ENCODE results near the gene HAPLN2. TPM values are rescaled to one million over a fixed set of nuclear protein-coding genes. Genes with fewer than 3 reads are reported as not detected.

HAPLN2 gene
- total and polyA plus RNA-seq, 2 of the 4 experiments (the other 2 are of a cell fraction), result not detected

- Histone ChIP-seq H3K4ac (ENCODE audit: low read depth, low read length) (peak overlapping the region; percentile 97), H3K14ac (replicated peaks; ENCODE audit: low read depth, low read length) (peak overlapping the region; percentile 85), H3K4me2 (ENCODE audit: low read depth, low read length) (peak overlapping the region; percentile 37), H3K56ac (ENCODE audit: extremely low read depth, insufficient read depth, low read length) (peak overlapping the region; percentile 40), H3K9me3 (ENCODE audit: control insufficient read depth, insufficient read depth, low read length) (no peaks in the 10 kb centered on the region), H4K91ac (ENCODE audit: insufficient read depth, low read depth, low read length) (peak overlapping the region; percentile 87), H4K8ac (ENCODE audit: low read depth in 2 of 2, low read length in 2 of 2) (peak overlapping the region; percentile 6 to 78; a peak in 3 of 4 replicates), H3K23ac (ENCODE audit: low read depth, low read length) (peak overlapping the region; percentile 94; the same call in 1 of the 2 replicates), H4K20me1 (ENCODE audit: insufficient read depth, low read length) (0 out of 2 replicates have a peak, but pooled peaks cover under 1% of the 10 kb centered on the region), H3K9me1 (ENCODE audit: insufficient read depth, low read length) (peaks cover 22% of the 10 kb centered on the region), H2AFZ (replicated peaks; ENCODE audit: low read length, poor library complexity) (peak overlapping the region; percentile 90), H2BK20ac (ENCODE audit: low read depth, low read length) (peak overlapping the region; percentile 91), H3K4me1 (ENCODE audit: control insufficient read depth, insufficient read depth, low read length) (peaks cover 48% of the 10 kb centered on the region), H2AK9ac (replicated peaks; ENCODE audit: low read depth, low read length, poor library complexity) (peak overlapping the region; percentile 94), H4K5ac (ENCODE audit: low read depth, low read length) (peak overlapping the region; percentile 50), H3K18ac (ENCODE audit: low read depth, low read length) (peak overlapping the region; percentile 39), H3K36me3 (ENCODE audit: control insufficient read depth, insufficient read depth, low read length) (no peaks in the 10 kb centered on the region), H2BK5ac (ENCODE audit: low read depth, low read length, poor library complexity, severe bottlenecking) (peak overlapping the region; percentile 91), H3K27me3 (ENCODE audit: control insufficient read depth, insufficient read depth, low read length) (peaks cover 20% of the 10 kb centered on the region), H2AK5ac (ENCODE audit: low read depth, low read length) (peak overlapping the region; percentile 98), H2BK120ac (ENCODE audit: low read depth, low read length) (peak overlapping the region; percentile 96), H3K9ac (ENCODE audit: low read depth, low read length) (peak overlapping the region; percentile 21; the same call in 1 of the 2 replicates), H3K4me3 (ENCODE audit: insufficient read depth, low read depth, low read length) (no peak overlapping the region), H2BK15ac (ENCODE audit: low read depth, low read length) (peak overlapping the region; percentile 50; the same call in 2 of the 3 replicates), H3K27ac (ENCODE audit: insufficient read depth, low read length) (peak overlapping the region; percentile 69), H3K79me1 (ENCODE audit: low read depth in 1 of 2, low read length in 2 of 2) (peaks cover 0 to 28% of the 10 kb centered on the region in 2 experiments; a peak in 2 of 4 replicates)
- dilution Hi-C loops (cut with HindIII; ENCODE audit: low sequenced_read_pairs, unreplicated experiment) (no loop called here), in situ Hi-C loops (cut with MboI; ENCODE audit: low sequenced_read_pairs) (loop anchor here (5.0 kb wide), 1 partner anchor 38 kb away; no protein-coding TSS in a partner anchor), intact Hi-C loops (cut with micrococcal nuclease) (loop anchor here (1.0 kb wide), 1 partner anchor 18 kb away; no protein-coding TSS in a partner anchor)
- WGBS, 2 experiments (ENCODE audit: extremely low coverage in 2 of 2, insufficient read length in 1 of 2), result 19% methylated on average over 6 of the region's 38 CpGs; no CpG with 5 or more reads in 1 of the 2 experiments
- ATAC-seq (ENCODE audit: low read depth) (peak; percentile 77), DNase-seq (peak; percentile 98)
- POLR2A ChIA-PET (ENCODE audit: unreplicated experiment), result interaction anchor here (2.8 kb wide), 1 partner anchor 16 kb away, joined by 29 read pairs; the partner anchor contains the start of gene NES
- CTCF ChIA-PET, result interaction anchor here (0.6 to 2.0 kb wide), 9 partner anchors 16 to 274 kb away, joined by 3 to 25 read pairs (median 4); partner anchors contain the start of genes BCAN and NES
- no TSS peak for BruUV-seq (replicated peaks)
- TF ChIP-seq MAFK (IDR thresholded peaks at IDR 0.05; ENCODE audit: low read depth, low read length), result no peak
- peak; percentile 87 for TF ChIP-seq FOS (IDR thresholded peaks at IDR 0.05; ENCODE audit: low read depth, low read length)
- no peak for TF ChIP-seq RFX5 (IDR thresholded peaks at IDR 0.05; ENCODE audit: low read depth, low read length)
- peak; percentile 45; the same call in 1 of the 2 replicates for TF ChIP-seq NFE2L2 (IDR thresholded peaks at IDR 0.05; ENCODE audit: low read depth, low read length)
- peak; percentile 48 for TF ChIP-seq RCOR1 (IDR thresholded peaks at IDR 0.05; ENCODE audit: insufficient replicate concordance, low read length)
- TF ChIP-seq POLR2A (IDR thresholded peaks at IDR 0.05; ENCODE audit: low read depth, low read length), result no peak
- TF ChIP-seq RAD21 (IDR thresholded peaks at IDR 0.05; ENCODE audit: low read length), result peak; percentile 94
- peak; percentile 99 for TF ChIP-seq CTCF (conservative IDR thresholded peaks at IDR 0.05; ENCODE audit: low read depth, low read length)
- TF ChIP-seq USF2 (IDR thresholded peaks at IDR 0.05; ENCODE audit: low read depth, low read length), result no peak
- TF ChIP-seq CHD1 (IDR thresholded peaks at IDR 0.05; ENCODE audit: low read depth, low read length), result no peak
- no peak for TF ChIP-seq ELK1 (IDR thresholded peaks at IDR 0.05; ENCODE audit: borderline replicate concordance, low read depth, low read length)
- no peak; the same call in 1 of the 2 replicates for TF ChIP-seq MXI1 (IDR thresholded peaks at IDR 0.05; ENCODE audit: borderline replicate concordance, low read depth, low read length)
- no peak for TF ChIP-seq CEBPB (IDR thresholded peaks at IDR 0.05; ENCODE audit: low read depth, low read length)
These were observed 41.0 kb downstream of the HAPLN2 start for GRCh38 chr1:156659988-156660751.

Measured in IMR-90 (cell line).